Neutrophil (primary cell): ENCODE measurements around the gene CCDC92B.
A peak's percentile ranks its signal among the peaks of the same experiment; 100 is the strongest.
"Not testable (repeated sequence)": the region's sequence is repeated elsewhere in the genome, so short reads cannot be mapped to it uniquely, and the experiment has no call there.

Experiments
- H3K27ac ChIP-seq: fragments of 200-600 bp; sonication (generic); 2 replicates; pipeline ENCODE4 v1.5.1; 2016; ENCODE audit warnings: mild to moderate bottlenecking, moderate library complexity
- H3K27me3 ChIP-seq: fragments of 200-600 bp; sonication (generic); 2 replicates; pipeline ENCODE4 v1.6.0; 2016; ENCODE audit warnings: mild to moderate bottlenecking
- H3K36me3 ChIP-seq: fragments of 200-600 bp; sonication (generic); 2 replicates; pipeline ENCODE4 v1.5.1; 2017
- H3K4me1 ChIP-seq, 2 experiments: fragments of 200-600 bp in 1 of 2; sonication (generic) in 1 of 2; 1 replicate in 1 of 2; 2 replicates in 1 of 2; pipeline versions ENCODE4 v1.5.1 to v1.6.1; 2013 to 2016; ENCODE audit warnings: low read depth in 1 of 2, low read length in 1 of 2, mild to moderate bottlenecking in 1 of 2, moderate library complexity in 1 of 2; ENCODE audit not compliant: control insufficient read depth in 1 of 2, insufficient read depth in 1 of 2
- H3K4me3 ChIP-seq, 2 experiments: fragments of 200-600 bp in 1 of 2; sonication (generic) in 1 of 2; 1 replicate in 1 of 2; 2 replicates in 1 of 2; pipeline ENCODE4 v1.5.1; 2013 to 2016; ENCODE audit warnings: low read depth in 1 of 2, low read length in 1 of 2, mild to moderate bottlenecking in 1 of 2, moderate library complexity in 1 of 2
- H3K9me3 ChIP-seq: fragments of 200-600 bp; sonication (generic); 2 replicates; pipeline ENCODE4 v1.5.1; 2016
- CTCF ChIP-seq: fragments of 200-600 bp; sonication (generic); IDR thresholded peaks from 2 replicates; pipeline ENCODE4 v1.5.1; 2016; ENCODE audit warnings: antibody characterized with exemption

Gene CCDC92B

DNA sequence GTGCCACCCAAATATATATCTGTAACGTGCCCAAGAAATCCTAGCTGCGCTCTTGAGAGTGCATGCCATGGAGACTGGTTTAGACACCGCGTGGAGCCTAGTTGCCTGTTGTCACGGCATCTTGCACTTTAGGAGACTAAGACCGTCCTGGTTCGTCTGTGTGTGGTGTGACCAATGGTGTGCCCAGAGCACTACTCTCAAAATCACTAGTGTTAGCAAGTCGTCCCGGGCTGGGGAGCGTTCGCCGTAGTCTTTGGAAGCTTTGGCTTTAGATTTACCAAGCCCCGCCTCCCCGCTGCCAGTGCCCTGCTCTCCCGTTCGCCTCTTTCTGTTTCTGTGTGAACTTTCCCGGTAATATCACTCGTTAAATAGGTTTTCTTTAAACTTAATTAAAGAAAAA is 64.9 kb downstream of the CCDC92B start:
- H3K27me3 ChIP-seq, result no peaks in the 10 kb centered on the region
- H3K36me3 ChIP-seq, result peaks cover 60% of the 10 kb centered on the region
- no peaks in the 10 kb centered on the region for H3K4me1 ChIP-seq
- no peak overlapping the region for H3K4me3 ChIP-seq
- H3K9me3 ChIP-seq, result no peaks in the 10 kb centered on the region
- TF ChIP-seq CTCF, result no peak
- no peak overlapping the region for H3K27ac ChIP-seq

DNA sequence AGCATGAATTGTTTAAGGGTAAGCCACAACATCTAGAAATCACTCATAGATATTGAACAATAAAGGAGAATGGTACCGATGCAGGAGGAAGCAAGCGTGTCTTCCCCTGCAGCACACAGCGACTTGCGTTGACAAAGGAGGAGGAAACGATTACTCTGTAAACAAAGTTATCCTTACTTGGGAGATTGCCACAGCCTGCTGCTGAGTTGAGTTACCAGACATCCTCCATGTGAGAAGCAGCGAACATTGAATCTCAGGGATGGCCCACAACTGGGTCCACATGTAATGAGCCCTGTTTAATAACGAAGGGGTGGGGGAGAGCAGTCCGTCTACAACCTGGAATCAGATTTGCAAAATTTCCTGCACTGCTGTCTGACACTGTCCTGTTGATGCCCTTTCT is 65.5 kb downstream of the CCDC92B start:
- H3K36me3 ChIP-seq, result peaks cover 64% of the 10 kb centered on the region

DNA sequence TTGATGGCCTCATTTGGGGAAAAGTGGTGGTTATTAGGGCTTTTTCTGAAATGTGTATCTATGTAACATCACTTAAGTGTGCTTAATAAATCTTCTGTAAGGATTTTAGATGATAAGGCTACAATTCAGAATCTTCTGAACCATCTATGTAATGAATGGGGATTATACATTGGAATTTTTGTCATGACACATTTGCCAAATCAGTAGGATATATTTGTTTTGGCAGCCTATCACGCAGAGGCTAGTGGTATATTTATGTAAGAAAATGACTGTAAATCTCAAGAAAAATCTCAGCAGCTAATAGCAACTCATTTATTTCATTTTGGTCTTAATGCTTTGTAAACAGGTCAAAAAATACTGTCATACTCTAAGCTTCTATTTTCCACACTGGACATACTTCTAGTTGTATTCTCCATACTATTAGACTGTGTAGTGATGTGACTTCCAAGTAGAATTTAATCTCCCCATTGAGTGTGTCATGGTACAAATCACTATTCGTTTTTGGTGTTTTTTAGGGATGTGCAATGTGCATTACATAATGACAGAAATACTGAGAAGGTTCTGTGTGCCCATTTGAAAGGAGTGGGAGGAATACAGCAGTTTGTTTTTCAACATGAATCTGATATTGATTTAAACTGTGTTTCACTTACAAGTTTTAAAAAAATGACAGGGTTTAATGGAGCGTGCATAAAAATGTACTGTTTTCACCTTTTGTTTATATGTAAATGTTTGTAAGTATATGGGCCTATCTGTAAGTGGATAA is 67.1 kb downstream of the CCDC92B start:
- H3K27ac ChIP-seq, result no peak overlapping the region
- H3K9me3 ChIP-seq, result no peaks in the 10 kb centered on the region
- H3K27me3 ChIP-seq, result no peaks in the 10 kb centered on the region
- peaks cover 80% of the 10 kb centered on the region for H3K36me3 ChIP-seq
- H3K4me1 ChIP-seq, result no peaks in the 10 kb centered on the region
- no peak overlapping the region for H3K4me3 ChIP-seq
- TF ChIP-seq CTCF, result no peak

More for the DNA sequence above, 65.5 kb downstream of the CCDC92B start:
- H3K4me1 ChIP-seq, result no peaks in the 10 kb centered on the region
- H3K27me3 ChIP-seq, result no peaks in the 10 kb centered on the region
- peak overlapping the region; percentile 10 for H3K27ac ChIP-seq
- H3K4me3 ChIP-seq, result no peak overlapping the region
- no peaks in the 10 kb centered on the region for H3K9me3 ChIP-seq
- TF ChIP-seq CTCF, result no peak

- no peak overlapping the region for H3K27ac ChIP-seq
- no peak for TF ChIP-seq CTCF
- H3K4me3 ChIP-seq, result no peak overlapping the region
- H3K4me1 ChIP-seq, result no peaks in the 10 kb centered on the region
- no peaks in the 10 kb centered on the region for H3K9me3 ChIP-seq
- H3K36me3 ChIP-seq, result peaks cover 87% of the 10 kb centered on the region
- H3K27me3 ChIP-seq, result no peaks in the 10 kb centered on the region
These were observed 67.8 kb downstream of the CCDC92B start for GRCh38 chr17:2681650-2682049.

- Histone ChIP-seq H3K36me3 (peaks cover 94% of the 10 kb centered on the region), H3K4me3 (no peak overlapping the region), H3K27me3 (no peaks in the 10 kb centered on the region), H3K27ac (no peak overlapping the region), H3K9me3 (no peaks in the 10 kb centered on the region), H3K4me1 (no peaks in the 10 kb centered on the region)
- TF ChIP-seq CTCF, result no peak
These were observed 68.5 kb downstream of the CCDC92B start for GRCh38 chr17:2680961-2681360.

- not testable (repeated sequence) for H3K4me3 ChIP-seq, H3K4me1 ChIP-seq, H3K27me3 ChIP-seq, H3K9me3 ChIP-seq, H3K27ac ChIP-seq
- peaks cover 97% of the 10 kb centered on the region for H3K36me3 ChIP-seq
These were observed 70.2 kb downstream of the CCDC92B start for GRCh38 chr17:2679247-2679646.
